Astrocyte (in vitro differentiated cells and primary cell): ENCODE data around the gene NPLOC4.

Source experiments
- CTCF ChIP-seq: IDR thresholded peaks from 2 replicates; pipeline ENCODE4 v1.5.1; 2011; ENCODE audit warnings: low read depth, mild to moderate bottlenecking, inconsistent platforms, low read length, moderate library complexity; ENCODE audit not compliant: insufficient read depth
- EZH2 ChIP-seq: IDR thresholded peaks from 2 replicates; pipeline ENCODE4 v1.6.1; 2012; ENCODE audit warnings: mild to moderate bottlenecking, low read length, inconsistent platforms; ENCODE audit not compliant: insufficient read depth

- TF ChIP-seq CTCF (no peak), EZH2 (no peak)
Observed at GRCh38 chr17:81648707-81649085, 11.8 kb upstream of the NPLOC4 start.
